ENCODE results near the gene AVEN.
"Not testable (repeated sequence)": the region's sequence is repeated elsewhere in the genome, so short reads cannot be mapped to it uniquely, and the experiment has no call there.

Gene AVEN

DNA sequence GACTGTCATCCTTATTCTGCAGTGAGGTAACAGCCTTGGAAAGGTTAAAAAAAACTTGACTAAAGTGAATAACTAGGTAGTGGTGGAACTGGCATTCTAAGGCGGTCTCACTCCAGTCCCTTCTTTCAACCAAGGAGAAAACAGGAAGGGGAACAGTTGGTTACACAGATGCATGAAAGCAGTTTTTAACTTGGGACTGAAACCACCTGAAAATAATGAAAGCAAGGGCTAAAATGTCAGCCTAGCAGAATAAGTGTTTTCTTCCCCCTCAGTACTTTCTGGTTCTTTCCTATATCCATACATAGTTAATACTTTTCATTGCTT lies 748 bp upstream of the AVEN start:
- DNase-seq (ENCODE audit: low read depth): no peak

DNA sequence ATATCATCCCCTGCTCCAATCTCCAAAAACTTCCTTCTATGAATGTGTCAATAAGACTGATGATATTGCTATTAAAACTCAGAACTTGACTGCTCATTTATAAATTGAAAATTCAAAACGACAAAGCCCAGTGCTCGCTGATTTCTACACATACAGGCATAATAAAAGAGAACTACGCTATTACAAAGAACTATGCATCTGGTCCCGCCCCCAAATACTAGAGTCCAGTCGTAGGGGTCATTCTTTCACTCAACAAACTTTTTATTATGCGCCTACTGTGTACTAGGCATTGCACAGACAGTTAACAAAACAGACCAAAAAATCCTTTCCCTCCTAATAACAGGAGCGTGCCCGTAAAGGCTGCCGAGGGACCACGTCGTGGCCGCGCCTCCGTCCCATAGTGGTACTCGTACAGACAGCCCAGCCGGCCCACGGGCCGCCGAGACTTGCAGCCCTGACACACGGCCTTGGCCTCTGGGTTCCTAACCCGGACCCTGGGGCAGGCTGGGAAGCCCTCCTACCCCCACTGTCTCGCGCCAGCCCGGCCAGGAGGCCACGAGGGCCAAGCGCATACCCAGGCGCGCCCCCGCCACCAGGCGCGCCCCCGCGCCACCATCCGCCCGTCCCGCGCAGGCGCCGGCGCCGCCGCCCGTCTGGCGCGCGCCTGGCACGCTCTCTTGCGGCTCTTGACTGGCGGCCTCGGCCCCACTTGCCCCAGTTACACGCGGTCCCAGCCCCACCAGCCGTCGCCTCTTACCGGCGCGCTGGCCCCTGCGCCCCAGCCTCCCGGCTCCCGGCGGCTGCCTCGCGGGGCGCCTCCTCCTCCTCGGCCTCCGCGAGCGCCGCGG lies 757 bp downstream of the AVEN start:
- peak; percentile 77 for DNase-seq (ENCODE audit: low read depth)

DNA sequence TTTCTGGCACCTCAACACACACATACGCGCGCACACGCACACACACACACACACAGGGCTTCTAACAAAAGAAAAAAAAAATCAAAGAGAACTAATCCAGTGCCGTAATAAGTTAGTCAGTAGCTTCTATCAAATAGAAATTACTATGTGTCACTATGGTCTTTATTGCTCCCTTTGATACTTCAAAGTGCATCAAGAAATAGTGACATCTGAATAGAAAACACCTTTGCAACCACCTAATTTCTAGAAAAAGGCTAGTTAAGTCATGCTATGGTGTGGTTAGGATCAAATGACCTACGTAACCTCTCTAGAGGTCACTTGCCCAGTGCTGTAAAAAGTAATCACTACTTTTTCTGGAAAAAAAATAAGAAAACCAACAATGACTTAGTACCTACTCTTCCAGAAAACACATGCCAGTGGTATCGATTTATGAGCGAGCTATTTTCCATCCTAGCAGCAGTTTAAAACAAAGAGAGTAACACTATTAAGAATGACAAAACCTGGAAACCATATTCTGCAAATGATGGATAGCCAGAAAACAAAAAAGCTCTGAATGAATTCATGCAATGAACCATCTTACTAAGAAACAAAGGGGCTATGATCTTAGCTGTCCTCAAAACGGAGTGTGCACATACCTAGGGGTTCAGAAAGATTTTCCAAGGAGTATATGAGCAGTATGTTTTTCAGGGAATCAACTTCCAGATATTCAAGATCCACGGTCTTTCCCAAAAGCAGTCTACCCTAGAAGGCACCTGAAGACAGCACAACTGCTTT lies 6.8 kb downstream of the AVEN start:
- DNase-seq (ENCODE audit: low read depth): no peak

DNA sequence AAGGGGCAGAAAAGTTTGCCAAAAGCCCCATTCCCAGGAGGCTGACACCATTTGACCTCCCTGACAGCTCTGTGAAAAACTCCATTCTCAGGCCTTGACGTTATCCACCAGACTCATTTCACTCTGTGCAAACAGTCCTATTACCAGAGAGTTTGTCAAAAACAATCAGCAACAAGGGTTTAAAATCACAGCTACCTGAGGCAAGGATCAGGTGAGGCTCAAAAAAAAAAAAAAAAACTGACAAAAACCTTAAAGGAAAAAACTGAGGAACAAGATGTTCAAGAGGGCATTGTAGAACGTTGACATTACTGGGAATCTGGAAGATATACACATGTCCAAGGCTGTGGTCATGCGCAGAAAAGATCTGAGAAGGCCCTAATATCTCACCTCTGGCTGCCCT lies 11.4 kb downstream of the AVEN start:
- no peak for DNase-seq (ENCODE audit: low read depth)

DNA sequence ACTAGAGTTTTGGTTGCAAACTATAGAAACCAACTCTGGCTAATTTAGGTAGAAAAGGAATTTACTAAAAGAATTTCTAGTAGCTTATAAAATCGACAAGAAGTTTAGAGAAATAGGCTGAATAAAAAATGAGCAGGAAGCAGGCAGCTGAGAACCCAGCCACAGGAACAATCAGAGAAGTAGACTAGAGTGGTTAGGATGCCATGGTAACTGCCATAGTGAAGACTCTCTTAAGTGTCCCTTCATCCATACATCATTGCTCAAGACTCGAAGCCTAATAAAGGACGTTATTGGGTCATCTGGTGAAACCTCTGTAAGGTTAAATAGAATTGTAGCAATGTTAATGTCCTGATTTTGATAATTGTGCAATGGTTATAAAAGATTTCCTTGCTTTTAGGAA lies 13.8 kb downstream of the AVEN start:
- no peak for DNase-seq (ENCODE audit: low read depth)

DNA sequence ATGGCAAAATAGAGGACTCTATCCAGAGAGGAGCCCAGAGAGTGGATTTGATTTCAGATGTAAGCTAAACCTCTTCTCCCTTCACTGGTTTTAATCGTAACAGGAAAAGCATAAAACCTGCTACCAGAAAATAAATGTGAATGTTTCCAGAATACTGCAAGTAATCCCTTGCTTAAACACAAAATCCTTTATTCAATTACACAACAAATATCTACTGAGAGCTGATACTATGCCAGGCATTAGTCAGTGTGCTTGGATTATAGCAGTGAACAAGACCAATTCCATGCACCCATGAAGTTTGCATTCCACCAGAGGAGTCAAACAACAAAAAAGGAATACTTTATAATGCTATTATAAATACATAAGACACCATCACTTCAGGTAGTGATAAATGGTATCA lies 15.1 kb downstream of the AVEN start:
- no peak for DNase-seq (ENCODE audit: low read depth)

DNA sequence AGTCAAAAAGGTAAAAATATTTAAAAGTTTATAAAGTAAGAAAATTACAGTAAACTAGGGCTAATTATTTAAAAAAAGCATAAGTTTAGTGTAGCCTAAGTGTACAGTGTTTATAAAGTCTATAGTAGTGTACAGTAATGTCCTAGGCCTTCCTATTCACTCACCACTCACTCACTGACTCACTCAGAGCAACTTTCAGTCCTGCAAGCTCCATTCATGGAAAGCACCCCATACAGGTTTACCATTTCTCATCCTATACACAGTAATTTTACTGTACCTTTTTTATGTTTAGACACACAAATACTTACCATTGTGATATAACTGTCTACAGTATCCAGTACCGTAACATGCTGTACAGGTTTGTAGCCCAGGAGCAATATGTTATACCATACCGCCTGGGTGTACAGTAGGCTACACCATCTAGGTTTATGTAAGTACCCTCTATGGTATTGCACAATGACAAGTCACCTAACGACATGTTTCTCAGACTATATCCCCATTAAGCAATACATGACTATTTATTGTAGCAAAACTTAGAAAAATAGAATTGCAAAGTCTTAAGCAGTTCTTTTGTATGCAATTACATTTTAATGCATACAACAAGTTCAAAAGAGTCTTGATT lies 19.5 kb downstream of the AVEN start:
- peak; percentile 25 for DNase-seq (ENCODE audit: low read depth)

DNA sequence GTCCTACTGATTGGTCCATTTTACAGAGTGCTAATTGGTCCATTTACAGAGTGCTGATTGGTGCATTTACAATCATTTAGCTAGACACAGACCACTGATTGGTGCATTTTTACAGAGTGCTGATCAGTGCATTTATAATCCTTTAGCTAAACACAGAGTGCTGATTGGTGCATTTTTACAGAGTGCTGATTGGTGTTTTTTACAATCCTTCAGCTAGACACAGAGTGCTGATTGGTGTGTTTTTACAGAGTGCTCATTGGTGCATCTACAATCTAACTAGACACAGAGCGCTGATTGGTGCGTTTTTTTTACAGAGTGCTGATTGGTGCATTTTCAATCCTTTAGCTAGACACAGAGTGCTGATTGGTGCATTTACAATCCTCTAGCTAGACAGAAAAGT lies 20.3 kb downstream of the AVEN start:
- not testable (repeated sequence) for DNase-seq (ENCODE audit: low read depth)

DNA sequence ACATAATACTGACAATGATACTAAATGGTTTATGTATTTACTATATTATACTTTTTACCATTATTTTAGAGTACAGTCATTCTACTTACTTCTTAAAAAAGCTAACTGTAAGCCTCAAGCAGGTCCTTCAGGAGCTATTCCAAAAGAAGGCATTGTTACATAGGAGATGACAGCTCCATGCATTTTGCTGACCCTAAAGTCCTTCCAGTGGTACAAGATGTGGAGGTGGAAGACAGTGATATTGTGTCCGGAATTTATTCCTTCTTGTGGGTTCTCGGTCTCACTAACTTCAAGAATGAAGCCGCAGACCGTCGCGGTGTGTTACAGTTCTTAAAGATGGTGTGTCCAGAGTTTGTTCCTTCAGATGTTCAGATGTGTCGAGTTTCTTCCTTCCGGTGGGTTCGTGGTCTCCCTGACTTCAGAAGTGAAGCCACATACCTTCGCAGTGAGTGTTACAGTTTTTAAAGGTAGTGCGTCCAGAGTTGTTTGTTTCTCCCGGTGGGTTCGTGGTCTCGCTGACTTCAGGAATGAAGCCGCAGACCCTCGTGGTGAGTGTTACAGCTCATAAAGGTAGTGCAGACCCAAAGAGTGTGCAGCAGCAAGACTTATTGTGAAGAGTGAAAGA lies 20.9 kb downstream of the AVEN start:
- no peak for DNase-seq (ENCODE audit: low read depth)

DNA sequence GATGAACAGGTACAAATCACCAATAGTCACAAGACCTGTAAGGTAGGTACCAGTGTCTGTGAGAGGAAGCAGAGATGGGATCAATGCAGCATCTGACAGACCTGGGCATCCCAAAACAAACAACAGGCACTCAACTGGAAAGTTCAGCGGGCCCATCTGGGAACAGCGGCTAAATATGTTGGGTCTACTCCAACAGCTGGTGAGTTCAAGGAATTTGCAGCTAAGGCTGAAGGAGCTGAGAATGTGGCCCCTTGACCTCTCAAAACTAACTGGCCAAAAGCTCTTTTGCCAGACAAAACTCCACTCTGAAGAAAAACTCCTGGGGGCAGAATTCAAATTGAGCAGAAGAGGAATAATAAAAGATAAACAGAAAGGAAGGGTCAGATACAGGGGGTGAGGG lies 24.4 kb downstream of the AVEN start:
- no peak for DNase-seq (ENCODE audit: low read depth)

DNA sequence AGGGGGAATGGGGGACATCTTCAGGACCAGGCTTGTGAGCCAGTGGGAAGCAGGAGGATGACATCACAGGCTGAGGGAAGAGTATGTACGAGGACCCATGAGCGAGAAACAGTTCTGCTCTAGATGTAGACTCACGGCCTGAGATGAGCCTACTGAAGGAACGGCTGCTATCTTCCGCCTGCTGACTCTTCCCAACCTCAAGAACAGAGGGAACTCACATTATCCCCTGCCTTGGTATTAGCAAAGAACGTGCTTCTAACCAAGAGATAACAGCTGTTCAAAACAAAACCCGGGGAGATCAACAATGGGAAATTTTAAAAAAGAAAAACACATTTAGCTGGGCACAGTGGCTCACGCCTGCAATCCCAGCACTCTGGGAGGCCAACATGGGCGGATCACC lies 25.3 kb downstream of the AVEN start:
- DNase-seq (ENCODE audit: low read depth): no peak

DNA sequence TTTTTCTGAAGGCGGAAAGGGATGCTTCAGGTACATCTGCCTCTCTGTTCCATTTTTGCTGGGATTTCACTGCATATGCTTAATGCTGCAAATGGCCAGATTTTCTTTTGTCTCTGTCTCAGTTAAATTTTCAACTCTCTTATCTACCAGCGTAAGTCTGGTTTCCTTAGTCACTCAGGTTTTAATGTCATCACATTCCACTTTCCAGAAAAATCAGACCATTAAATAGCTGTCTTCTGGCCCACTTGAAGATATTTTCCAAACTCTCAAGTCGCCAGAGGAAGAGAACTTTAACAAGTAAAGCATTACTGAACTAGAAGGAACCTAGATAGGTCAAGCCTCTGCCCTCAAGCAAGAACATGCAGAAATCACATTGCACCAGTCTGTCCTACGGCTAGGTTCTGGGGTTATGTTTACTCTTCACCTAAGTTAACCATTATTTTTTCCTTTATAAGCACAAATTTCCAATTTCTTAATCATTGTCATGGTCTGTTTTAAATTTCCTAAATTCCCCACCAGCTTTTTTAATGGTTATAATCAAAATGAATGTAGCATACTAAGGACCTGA lies 26.5 kb downstream of the AVEN start:
- no peak for DNase-seq (ENCODE audit: low read depth)

DNA sequence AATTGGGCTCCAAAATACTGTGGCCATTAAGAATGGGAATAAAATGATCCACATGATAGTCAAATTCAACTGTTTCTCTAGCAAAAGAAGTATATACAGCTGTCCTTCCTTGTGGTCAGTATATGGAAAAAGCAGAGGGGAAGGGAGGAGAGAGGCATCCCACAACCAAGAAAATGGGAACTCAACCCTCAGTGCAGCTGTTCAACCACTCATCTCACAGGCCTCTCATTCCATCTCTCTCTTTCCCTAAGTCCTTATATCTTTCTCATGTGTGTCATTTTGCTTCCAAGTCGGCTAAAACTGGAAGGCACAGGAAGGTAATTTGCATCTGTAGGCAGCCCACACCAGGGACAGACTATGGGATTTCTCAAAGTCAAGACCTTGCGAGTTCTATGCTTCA lies 27.5 kb downstream of the AVEN start:
- DNase-seq (ENCODE audit: low read depth): no peak

DNA sequence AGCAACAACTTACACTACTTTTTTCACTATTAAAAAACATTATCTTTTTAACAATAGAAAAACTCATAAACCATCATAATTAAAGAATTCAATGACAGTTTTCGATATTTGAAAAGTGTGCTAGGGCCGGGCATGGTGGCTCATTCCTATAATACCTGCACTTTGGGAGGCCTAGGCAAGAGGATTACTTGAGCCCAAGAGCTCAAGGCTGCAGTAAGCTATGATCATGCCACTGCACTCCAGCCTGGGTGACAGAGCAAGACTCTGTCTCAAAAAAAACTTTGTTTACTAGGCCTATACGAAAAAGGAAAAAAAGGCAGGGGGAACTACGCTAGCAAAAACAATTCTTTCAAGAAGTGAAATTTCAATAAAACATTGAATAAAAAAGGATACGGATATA lies 28.1 kb downstream of the AVEN start:
- no peak for DNase-seq (ENCODE audit: low read depth)

DNA sequence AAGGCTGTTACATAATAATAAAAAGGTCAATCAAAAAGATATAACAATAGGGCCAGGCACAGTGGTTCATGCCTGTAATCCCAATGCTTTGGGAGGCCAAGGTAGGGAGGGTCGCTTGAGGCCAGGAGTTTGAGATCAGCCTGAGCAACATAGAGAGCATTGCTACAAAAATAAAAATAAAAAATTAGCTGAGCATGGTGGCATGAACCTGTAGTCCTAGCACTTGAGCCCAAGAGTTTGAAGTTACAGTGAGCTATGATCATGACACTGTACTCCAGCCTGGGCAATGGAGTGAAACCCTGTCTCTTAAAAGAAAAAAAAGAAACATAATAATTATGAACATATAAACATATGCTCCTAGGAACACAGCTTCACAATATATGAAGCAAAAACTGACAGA lies 29.3 kb downstream of the AVEN start:
- DNase-seq (ENCODE audit: low read depth): no peak

DNA sequence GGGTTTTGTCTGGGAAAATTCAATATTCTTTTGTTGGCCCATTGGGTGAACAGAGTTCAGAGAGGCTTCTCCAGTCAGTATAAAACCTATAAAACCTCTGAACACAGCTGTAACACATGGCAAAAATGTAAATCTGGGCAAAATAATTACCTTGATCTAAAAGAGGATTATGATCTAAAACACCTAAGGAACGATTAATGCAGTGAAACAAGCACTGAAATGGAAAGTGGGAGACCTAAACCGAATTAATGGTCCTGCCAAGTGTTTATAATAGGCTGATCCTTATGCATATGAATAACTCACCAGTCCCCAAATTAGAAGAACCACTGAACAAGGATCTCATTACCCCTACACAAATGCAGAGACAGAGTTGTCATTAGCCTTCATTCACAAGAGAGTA lies 32.6 kb downstream of the AVEN start:
- DNase-seq (ENCODE audit: low read depth): no peak

DNA sequence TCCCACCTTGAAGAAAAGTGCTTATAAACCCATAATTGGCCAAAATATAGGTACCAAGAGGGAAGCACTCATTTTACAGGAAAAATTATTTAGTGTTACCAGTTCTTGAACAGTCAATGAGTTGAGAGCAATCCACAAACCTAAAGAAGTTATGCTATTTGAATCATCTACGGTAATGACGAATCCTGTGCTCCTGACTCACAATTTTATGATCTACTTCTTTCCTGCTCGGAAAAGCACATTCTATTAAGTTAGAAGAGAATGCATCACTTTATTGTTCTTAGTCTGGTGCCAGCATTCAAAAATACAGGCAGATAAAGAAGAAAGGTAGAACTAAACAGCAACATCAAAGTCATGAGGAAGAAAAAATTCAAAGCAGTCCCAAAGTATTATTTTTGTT lies 37.5 kb downstream of the AVEN start:
- DNase-seq (ENCODE audit: low read depth): peak; percentile 8

DNA sequence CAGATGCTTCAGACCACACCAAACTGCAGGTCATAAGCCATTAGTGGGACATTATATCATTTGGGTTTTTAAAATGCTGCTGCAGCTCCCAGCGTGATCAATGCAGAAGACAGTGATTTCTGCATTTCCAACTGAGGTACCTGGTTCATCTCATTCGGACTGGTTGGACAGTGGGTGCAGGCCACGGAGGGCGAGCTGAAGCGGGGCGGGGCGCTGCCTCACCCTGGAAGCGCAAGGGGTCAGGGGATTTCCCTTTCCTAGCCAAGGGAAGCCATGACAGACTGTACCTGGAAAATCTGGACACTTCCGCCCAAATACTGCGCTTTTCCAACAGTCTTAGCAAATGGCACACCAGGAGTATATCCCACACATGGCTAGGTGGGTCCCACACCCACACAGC lies 43.3 kb downstream of the AVEN start:
- DNase-seq (ENCODE audit: low read depth): not testable (repeated sequence)

DNA sequence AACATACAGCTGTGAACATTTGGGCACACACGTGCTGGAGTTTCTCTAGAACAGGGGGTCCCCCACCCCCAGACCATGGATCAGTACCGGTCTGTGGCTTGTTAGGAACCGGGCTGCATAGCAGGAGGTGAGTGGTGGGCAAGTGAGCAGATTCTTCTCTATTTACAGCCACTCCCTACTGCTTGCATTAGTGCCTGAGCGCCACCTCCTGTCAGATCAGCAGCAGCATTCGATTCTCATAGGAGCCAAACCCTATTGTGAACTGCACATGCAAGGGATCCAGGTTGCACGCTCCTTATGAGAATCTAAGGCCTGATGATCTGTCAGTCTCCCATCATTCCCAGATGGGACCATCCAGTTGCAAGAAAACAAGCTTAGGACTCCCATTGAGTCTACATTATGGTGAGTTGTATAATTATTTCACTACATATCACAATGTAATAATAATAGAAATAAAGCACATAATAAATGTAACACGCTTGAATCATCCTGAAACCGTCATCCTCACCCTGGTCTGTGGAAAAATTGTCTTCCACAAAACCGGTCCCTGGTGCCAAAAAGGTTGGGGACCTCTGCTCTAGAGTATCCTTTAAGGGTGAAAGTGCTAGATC lies 44.9 kb downstream of the AVEN start:
- DNase-seq (ENCODE audit: low read depth): peak; percentile 51

DNA sequence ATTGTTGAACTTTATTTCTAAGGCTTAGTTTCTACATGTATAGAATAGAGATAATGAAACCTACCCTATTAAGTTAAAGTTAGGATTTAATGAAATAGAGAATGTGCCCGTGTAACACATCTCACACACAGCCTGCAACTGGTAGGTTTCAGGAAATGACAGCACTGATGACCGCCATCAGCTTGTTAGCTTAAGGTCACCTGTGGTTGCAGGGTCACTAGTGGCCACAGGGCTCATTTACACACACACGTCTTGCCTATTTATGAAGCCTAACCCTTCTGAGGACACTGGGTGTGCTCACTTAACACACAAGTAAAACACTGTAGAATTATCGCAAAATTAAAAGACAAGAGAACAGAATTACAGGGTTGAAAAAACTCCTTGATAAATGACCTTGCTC lies 50.6 kb downstream of the AVEN start:
- peak; percentile 43 for DNase-seq (ENCODE audit: low read depth)

DNA sequence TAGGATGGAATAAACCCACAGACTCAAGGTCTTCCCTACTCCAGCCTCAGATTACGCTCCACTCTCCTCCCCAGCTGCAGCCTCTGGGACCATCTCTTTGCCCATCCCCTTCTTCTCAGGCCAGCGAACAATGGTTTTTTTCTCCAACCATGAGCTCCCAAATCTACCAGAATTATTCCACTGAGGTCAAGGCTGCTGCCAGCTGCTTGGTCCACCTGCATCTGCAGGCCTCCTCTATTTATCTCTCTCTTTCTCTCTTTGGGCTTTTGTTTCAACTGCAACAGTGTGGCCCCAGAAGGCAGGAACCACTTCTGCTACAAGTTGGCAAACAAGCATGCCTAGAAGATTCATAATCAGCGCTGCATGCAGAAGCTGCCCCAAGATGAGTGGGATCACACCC lies 51.6 kb downstream of the AVEN start:
- DNase-seq (ENCODE audit: low read depth): no peak

DNA sequence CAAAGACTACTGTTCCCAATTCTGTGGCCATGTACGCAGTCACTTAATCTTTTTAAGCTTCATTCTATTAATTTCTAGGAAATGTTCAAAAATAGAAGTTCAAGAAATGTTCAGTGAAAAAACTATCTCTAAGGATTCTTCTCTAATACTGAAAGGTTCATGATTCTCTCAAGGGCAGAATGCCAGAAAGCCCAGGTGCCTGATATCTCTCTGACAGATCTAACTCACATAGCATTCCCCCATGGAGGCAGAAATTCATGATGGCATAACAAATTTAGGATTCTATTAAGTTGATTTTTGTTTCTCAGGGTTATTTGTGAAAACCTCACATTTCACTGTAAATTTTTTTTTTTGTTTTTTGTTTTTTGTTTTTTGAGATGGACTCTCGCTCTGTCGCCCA lies 53.3 kb downstream of the AVEN start:
- no peak for DNase-seq (ENCODE audit: low read depth)

Measured in ELR (cell line).